GM21390 (cell line): ENCODE results near the gene PIGQ.

Source experiments
- ATAC-seq: cut with Tn5 transposase; IDR thresholded peaks from one replicate; pipeline ENCODE4 v1.9.1; 2021; ENCODE audit not compliant: unreplicated experiment

The PIGQ gene

DNA sequence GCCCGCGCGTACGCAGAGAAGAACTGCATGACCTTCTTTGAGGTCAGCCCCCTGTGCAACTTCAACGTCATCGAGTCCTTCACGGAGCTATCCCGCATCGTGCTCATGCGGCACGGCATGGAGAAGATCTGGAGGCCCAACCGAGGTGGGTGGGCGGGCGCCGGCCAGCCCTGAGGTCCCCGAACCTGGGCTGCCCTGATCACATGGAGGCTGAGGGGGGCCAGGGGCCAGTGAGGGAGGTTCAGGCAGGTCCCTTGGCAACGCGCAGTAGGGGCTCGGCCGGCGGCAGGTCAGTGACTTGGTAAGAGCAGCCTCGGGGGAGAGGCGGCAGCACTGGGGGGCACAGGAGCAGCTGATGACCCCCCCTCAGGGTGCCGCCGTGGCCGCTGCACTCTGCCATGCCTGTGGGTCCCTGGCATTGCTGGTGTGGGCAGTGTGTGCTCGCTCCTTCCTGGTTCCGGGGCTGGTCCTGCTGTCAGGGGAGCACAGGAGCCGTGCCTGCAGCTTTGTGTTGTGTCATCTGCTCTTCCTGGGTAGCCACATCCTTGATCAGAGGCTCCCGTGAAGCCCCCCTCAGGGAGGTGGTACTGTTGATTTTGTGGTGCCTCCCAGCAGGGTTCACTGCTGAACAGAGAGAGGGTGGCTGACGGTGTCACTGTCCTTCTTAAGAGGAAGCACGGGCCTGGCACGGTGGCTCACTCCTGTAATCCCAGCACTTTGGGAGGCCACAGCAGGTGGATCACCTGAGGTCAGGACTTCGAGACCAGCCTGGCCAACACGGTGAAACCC is 56.4 kb downstream of the PIGQ start:
- no peak for ATAC-seq

DNA sequence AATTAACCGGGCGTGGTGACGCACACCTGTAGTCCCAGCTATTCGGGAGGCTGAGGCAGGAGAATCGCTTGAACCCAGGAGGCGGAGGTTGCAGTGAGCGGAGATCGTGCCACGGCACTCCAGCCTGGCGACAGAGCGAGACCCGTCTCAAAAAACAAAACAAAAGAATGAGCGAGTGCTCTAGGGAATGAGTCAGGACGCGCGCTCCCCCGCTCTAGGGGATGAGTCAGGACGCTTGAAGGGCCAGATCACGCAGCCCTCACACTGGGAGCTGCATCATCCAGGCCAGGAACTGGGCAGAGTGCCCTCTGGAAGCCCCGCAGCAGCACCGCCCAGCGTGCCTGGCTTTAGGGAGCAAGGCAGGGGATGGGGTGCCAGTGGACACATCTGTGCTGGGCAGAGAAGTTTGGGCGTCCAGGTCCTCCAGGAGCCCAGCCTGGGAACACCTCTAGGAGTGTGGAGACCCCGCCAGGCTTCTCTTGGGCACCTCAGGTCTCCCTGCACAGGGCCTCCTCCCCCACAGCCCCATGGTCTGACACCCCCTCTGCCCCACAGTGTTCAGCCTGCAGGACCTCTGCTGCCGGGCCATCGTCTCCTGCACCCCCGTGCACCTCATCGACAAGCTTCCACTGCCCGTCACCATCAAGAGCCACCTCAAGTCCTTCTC is 57.2 kb downstream of the PIGQ start:
- no peak for ATAC-seq

DNA sequence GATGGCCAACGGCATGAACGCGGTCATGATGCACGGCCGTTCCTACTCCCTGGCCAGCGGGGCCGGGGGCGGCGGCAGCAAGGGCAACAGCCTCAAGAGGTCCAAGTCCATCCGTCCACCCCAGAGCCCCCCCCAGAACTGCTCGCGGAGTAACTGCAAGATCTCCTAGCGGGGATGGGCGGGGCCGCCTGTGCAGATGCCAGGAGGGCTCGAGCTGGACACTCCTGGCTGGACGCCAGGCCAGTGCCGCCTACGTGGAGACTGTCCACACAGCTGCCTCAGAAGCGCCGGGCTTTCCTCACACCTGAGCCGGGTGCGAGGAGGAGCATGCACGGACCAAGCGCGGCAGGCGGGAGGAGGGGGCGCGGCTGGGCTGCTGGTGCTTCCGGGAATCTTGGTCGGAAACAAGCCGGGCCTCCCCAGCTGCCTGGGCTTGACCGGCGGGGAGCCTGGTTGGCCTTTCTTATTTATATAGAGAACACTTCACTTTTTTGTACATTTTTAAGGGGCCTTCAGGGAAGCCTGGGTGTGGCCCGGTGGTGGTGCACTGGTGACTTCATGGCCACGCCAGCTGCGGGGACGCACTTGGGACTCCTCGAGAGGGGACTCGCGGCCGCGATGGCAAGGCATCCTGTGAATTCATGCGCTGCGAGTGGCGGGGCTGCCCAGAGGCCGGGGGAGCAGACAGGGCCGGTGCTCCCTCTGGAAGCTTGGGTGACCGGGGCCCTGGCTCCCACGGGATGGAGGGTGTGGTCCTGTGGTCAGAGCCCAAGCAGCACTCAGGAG is 57.9 kb downstream of the PIGQ start:
- no peak for ATAC-seq

DNA sequence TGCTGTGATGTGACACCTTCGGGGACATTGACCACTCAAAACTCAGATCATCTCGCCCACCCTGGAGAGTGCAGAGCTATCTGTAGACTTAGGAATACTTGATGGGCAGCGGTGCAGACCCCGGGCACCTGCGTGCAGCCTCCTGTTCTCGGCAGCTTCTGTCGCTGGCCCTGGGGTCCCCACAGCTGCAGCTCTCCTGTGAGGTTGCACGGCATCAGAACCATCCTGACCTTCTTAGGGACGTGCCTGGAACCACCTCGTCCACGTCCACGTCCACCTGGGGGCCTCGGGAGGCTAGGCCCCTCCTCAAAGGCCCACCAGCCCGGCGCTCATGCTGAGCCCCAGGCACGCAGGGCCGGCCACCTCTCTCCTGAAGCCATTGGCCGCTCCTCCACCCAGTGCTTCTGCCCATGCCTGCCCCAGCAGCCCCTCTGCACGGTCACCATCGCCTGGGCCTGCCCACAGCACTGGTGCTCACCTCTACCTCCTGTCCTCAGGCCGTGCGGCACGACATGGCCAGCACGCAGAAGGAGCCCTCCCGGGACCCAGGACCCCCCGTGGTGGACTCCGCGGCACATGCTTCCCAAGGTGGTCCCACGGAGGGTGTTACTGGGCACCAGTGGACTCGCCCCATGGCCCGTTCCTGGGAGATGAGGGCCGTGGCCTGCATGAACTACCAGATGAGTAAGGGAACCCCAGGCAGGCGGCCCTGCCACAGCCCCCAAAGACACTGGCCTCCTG is 58.7 kb downstream of the PIGQ start:
- no peak for ATAC-seq

DNA sequence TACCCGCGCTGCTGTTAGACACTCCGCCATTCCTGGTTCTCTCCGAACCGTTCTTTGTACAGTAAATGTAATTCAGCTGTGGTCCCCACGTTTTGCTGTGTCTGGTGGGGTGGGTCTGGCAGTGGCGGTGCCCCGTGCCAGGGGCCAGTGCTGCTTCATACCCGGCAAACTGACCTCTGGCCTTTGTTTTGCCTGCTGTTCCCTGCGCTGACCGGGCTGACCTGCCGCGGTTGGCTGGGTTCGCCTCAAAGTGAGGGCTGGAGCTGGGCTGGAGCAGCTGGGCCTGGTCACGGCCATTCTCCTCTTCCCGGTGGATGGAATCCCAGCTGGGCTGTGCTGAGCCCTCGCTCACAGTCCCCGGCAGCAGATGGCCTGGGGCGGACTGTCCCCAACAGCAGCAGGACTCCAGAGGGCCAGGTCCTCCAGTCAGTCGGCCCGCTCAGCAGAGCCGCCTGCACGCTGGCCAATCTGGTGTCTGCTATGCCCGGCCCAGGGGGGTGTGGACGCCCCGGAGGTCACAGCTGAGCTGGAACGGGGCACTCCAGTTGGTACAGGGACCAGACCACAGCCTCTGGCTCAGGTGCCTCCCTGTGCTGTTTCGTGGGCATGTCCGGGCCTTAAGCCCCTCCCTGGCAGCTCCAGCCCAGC is 59.5 kb downstream of the PIGQ start:
- ATAC-seq: no peak

DNA sequence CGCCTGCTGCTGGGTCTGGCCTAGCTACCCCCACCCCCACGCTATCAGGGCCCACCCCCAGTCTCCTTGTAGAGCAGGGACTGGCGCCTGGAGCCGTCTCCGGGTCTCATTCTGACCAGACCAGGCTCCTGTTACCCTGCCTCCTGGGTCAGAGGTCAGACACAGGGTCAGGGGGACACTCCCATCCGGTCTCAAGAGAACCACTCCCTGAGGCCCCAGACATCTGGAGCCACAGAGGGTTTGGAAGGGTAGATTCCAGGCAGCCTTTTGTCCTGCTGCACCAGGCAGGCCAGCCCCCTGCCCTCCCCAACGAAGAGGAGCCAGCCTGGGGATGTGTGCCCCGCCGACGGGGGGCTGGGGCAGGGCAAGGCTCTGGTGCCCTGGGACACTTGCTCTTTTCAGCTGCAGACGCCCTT is 60.1 kb downstream of the PIGQ start:
- ATAC-seq: no peak

DNA sequence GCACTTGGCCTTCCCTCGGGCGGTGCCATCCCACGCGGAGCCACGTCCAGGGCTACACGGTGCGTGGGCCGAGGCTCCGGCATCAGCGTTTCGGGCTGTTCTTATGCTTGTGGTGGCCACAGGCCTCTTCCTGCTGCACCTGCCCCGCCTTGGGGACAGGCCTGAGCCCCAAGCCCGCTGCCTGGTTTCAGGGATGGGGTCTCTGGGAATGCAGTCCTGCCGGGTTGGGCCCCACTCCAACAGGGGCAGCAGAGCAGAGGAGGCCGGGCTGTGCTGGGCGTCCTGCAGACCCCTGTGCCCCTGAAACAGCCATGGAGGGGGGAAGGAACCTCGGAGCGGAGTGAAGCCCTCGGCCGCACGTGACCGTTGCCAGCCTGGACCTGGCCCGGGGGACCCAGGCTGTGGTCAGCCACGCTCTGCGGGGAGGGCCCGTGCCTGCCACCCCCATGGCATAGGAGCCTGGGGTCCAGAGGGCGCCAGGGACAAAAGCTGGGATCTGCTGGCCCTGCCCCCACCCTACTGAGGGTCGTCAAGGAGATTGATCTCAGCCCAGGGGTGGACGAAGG is 60.6 kb downstream of the PIGQ start:
- no peak for ATAC-seq

DNA sequence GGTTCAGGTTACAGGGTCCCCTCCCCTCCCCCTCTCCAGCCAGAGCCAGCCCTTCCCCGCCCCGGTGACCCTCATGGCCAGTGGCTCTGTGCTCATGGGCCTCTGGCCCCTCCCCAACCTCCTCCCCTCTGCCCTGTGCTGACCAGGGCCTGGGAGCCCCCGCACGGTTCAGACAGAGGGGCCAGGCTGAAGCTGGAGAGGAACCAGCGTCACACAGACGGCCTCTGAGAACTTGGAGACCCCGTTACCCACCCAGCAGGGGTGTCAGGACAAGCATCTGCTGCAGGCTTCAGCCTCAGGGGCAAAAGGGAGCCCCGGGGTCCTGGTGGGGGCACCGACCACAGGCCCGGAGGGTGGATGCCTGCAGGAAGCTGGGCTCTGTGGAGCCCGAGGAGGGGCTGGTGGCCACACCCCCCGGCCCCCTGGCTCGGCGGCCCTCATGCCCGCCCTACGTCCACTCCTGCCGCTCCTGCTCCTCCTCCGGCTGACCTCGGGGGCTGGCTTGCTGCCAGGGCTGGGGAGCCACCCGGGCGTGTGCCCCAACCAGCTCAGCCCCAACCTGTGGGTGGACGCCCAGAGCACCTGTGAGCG is 61.1 kb downstream of the PIGQ start, which contains the start of gene WFIKKN1:
Gene WFIKKN1, plus strand, starts transcription at position 171 of the 591 bp plus-strand sequence. Its CDS starts 269 bp downstream, at position 440.
- no peak for ATAC-seq

DNA sequence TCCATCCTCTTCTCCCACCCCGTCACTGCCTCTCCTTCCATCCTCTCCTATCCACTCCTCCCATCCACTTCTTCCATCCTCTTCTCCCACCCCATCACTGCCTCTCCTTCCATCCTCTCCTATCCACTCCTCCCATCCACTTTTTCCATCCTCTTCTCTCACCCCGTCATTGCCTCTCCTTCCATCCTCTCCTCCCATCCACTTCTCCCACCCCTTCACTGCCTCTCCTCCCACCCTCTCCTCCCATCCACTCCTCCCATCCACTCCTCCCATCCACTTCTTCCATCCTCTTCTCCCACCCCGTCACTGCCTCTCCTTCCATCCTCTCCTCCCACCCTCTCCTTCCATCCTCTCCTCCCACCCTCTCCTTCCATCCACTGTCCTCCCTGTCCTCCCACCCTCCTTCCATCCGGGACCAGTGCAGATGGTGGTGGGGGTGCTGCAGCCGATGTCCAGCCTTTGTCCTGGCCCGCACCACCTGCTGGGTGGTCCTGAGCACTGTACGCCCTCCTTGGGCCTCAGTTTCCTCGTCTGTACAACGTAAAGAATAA is 62.1 kb downstream of the PIGQ start:
- no peak for ATAC-seq

DNA sequence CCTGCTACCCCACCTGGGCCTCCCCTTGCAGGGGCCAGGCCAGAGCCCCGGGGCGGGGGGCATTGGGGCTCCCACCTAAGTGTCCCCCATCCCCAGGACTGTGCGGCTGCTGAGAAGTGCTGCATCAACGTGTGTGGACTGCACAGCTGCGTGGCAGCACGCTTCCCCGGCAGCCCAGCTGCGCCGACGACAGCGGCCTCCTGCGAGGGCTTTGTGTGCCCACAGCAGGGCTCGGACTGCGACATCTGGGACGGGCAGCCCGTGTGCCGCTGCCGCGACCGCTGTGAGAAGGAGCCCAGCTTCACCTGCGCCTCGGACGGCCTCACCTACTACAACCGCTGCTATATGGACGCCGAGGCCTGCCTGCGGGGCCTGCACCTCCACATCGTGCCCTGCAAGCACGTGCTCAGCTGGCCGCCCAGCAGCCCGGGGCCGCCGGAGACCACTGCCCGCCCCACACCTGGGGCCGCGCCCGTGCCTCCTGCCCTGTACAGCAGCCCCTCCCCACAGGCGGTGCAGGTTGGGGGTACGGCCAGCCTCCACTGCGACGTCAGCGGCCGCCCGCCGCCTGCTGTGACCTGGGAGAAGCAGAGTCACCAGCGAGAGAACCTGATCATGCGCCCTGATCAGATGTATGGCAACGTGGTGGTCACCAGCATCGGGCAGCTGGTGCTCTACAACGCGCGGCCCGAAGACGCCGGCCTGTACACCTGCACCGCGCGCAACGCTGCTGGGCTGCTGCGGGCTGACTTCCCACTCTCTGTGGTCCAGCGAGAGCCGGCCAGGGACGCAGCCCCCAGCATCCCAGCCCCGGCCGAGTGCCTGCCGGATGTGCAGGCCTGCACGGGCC is 62.9 kb downstream of the PIGQ start:
- no peak for ATAC-seq

DNA sequence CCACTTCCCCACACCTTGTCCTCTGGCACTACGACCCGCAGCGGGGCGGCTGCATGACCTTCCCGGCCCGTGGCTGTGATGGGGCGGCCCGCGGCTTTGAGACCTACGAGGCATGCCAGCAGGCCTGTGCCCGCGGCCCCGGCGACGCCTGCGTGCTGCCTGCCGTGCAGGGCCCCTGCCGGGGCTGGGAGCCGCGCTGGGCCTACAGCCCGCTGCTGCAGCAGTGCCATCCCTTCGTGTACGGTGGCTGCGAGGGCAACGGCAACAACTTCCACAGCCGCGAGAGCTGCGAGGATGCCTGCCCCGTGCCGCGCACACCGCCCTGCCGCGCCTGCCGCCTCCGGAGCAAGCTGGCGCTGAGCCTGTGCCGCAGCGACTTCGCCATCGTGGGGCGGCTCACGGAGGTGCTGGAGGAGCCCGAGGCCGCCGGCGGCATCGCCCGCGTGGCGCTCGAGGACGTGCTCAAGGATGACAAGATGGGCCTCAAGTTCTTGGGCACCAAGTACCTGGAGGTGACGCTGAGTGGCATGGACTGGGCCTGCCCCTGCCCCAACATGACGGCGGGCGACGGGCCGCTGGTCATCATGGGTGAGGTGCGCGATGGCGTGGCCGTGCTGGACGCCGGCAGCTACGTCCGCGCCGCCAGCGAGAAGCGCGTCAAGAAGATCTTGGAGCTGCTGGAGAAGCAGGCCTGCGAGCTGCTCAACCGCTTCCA is 63.7 kb downstream of the PIGQ start:
- no peak for ATAC-seq
